Spinal cord (tissue), 10 donors: ENCODE data around the gene AGRN. TPM values are rescaled to one million over a fixed set of nuclear protein-coding genes. Genes with fewer than 3 reads are reported as not detected.
A peak's percentile ranks its signal among the peaks of the same experiment; 100 is the strongest.
"Not testable (repeated sequence)": the region's sequence is repeated elsewhere in the genome, so short reads cannot be mapped to it uniquely, and the experiment has no call there.

Source experiments
- DNase-seq, 6 donors: peaks; one replicate each; pipeline versions ENCODE4 v3.0.0 to v3.0.0-alpha.2; 2013 to 2015; ENCODE audit warnings: low spot score in 6 of 6, low read depth in 4 of 6
- H3K27ac ChIP-seq: one replicate; pipeline ENCODE4 v1.5.1; 2013; ENCODE audit warnings: low read depth, low read length, control low read depth
- H3K27me3 ChIP-seq: one replicate; pipeline ENCODE4 v1.6.1; 2013; ENCODE audit warnings: low read length; ENCODE audit not compliant: control insufficient read depth, insufficient read depth
- H3K36me3 ChIP-seq: one replicate; pipeline ENCODE4 v1.6.1; 2013; ENCODE audit warnings: low read length; ENCODE audit not compliant: control insufficient read depth, insufficient read depth
- H3K4me1 ChIP-seq: one replicate; pipeline ENCODE4 v1.6.1; 2013; ENCODE audit warnings: low read length; ENCODE audit not compliant: control insufficient read depth, insufficient read depth
- H3K4me3 ChIP-seq: one replicate; pipeline ENCODE4 v1.5.1; 2013; ENCODE audit warnings: low read depth, low read length, control low read depth
- H3K9me3 ChIP-seq: one replicate; pipeline ENCODE4 v1.6.1; 2013; ENCODE audit warnings: low read length; ENCODE audit not compliant: control insufficient read depth, insufficient read depth
- WGBS: methylation state at CpG from one replicate; pipeline ENCODE4 v1.1.5; 2013; ENCODE audit warnings: missing lambda C conversion rate; ENCODE audit not compliant: insufficient coverage; 5-methylcytosine and 5-hydroxymethylcytosine counted together
- polyA plus RNA-seq, 2 donors: library from polyadenylated mRNA; unstranded; fragments of 120-200 nt; gene quantifications; one replicate each; pipeline ENCODE4 v1.2.1, GENCODE V29; 2013; ENCODE audit not compliant: insufficient read length in 2 of 2
- total RNA-seq, 2 donors: library from RNA; depleted of rRNA in 1 of 2; stranded (reverse); fragments of 120-200 nt in 1 of 2; fragments of >200 nt in 1 of 2; gene quantifications; one replicate each; pipeline versions ENCODE4 v1.2.3 to v1.2.4, GENCODE V29; 2013 to 2014
- donor health status: healthy.

Gene AGRN
- total and polyA plus RNA-seq, 4 donors = 62.8 to 280 (median 175) TPM

DNA sequence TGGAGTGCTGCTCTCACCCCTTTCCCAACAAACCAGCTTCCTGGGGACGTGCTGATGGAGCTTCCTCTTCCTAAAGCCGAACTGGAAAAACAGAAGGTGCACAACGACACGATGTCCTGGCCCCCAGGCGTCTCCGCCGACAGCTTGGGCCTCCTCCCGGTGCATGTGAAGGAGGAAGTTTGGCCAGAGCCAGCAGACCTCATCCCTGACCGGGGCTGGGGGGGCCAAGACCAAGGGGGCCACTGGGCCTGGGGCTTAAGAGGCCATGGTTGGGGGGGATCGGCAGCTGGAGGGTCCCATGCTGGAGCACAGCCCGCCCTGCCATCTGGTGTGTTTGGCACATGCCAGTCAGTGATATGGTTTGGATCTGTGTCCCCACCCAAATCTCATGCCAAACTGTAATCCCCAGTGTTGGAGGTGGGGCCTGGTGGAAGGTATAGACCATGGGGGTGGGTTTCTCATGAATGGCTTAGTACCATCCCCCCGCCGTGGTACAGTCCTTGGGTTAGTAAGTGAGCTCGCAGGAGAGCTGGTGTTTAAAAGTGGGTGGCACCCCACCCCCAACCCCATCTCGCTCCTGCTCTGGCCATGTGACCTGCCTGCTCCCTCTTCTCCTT lies 26.4 kb upstream of the AGRN start:
- H3K4me1 ChIP-seq = peaks cover 26% of the 10 kb centered on the region
- H3K9me3 ChIP-seq = no peaks in the 10 kb centered on the region
- 91% methylated on average over 5 of the region's 15 CpGs for WGBS
- H3K27ac ChIP-seq = no peak overlapping the region
- DNase-seq = no peak
- peaks cover 3% of the 10 kb centered on the region for H3K27me3 ChIP-seq
- no peak overlapping the region for H3K4me3 ChIP-seq
- H3K36me3 ChIP-seq = peaks cover 22% of the 10 kb centered on the region

DNA sequence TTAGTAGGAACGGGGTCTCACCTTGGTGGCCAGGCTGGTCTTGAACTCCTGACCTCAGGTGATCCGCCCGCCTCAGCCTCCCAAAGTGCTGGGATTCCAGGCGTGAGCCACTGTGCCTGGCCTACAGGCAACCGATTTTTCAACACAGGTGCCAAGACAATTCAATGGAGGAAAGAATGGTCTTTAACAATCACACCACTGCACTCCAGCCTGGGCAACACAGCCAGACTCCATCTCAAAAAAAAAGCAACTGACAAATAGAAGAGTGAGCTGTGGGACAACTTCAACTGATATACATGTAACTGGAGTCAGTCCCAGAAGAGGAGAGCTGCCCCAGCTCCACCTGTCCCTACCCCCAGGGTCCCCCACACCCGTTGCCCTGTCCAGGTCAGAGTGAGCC lies 25.4 kb upstream of the AGRN start:
- peaks cover 22% of the 10 kb centered on the region for H3K36me3 ChIP-seq
- H3K27ac ChIP-seq, H3K27me3 ChIP-seq, H3K4me3 ChIP-seq, DNase-seq, H3K9me3 ChIP-seq: not testable (repeated sequence)
- H3K4me1 ChIP-seq = peaks cover 29% of the 10 kb centered on the region
- WGBS = 80% methylated on average over 6 of the region's 6 CpGs

DNA sequence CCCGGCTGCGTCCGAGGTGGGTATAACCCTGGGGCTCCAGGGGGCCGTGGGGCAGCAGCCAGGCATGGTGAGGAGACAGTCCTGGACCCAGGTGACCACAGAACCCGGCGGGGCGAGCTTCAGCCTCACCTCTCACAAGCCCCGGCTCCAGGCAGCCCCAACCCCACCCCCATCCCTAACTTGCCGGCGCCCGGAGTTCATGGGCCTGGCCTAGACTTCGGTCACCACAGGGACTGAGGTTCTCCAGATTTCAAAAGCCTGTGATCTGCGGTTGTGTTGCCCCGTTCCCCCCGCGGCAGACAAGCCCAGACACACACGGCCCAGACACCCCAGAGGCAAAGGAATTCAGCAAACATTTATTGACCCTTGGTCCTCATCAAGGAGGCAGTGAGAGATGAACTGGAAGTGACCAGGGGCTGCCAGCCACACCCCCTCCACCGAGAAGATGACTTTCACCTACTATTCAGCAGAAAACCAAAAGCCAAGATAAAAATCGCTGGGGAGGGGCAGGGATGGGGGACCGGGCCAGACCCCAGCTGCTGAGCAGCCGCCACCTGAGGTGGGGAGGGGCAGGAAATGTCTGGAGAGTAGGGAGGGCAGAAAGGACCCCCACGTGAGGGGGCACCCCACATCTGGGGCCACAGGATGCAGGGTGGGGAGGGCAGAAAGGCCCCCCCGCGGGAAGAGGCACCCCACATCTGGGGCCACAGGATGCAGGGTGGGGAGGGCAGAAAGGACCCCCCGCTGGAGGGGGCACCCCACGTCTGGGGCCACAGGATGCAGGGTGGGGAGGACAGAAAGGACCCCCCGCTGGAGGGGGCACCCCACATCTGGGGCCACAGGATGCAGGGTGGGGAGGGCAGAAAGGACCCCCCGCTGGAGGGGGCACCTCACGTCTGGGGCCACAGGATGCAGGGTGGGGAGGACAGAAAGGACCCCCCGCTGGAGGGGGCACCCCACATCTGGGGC lies 24.0 kb upstream of the AGRN start:
- 40% methylated on average over 20 of the region's 30 CpGs for WGBS
- peaks cover 22% of the 10 kb centered on the region for H3K36me3 ChIP-seq
- H3K27ac ChIP-seq = no peak overlapping the region
- H3K27me3 ChIP-seq = peaks cover 3% of the 10 kb centered on the region
- H3K4me3 ChIP-seq = no peak overlapping the region
- DNase-seq = no peak
- no peaks in the 10 kb centered on the region for H3K9me3 ChIP-seq
- peaks cover 36% of the 10 kb centered on the region for H3K4me1 ChIP-seq

DNA sequence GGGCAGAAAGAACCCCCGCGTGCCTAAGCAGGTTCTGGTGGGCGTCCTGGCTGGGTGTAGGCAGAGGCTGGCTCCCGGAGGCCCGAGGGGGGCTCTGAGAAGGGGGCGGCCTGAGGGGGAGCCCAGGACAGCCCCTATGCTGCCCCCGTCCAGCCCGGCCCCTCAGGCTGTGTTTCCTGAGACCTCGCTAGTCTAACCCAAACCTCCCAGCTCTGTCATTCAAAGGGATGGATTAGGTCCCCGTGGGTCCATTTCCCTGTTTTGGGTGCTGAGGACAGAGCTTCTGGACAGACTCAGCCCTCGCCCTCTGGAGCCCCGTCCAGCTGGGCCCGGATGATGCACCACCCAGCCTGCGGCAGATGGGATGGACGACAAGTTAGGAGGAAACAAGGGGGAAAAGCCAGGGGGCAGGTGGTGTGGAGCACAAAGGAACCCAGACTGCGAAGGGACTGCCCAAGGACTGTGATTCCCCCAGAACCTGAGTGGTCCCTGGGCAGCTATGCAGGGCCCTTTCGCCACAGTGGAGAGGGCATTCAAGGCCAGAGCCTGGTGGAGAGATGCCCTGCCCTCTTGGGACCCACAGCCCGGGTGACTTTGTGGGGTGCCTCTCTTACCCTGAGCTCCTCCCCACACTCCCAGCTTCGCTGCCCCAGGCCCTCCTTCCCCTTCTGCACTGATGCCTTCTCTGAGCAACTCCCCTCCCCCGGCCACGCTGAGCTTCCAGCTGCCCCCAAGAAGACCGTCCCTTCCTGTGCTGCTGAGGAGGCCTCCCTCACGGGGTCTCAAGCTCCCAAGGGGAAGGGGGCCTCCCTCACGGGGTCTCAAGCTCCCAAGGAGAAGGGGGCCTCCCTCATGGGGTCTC lies 22.8 kb upstream of the AGRN start:
- Histone ChIP-seq H3K27ac (no peak overlapping the region), H3K9me3 (no peaks in the 10 kb centered on the region), H3K4me3 (peak overlapping the region; percentile 5), H3K36me3 (peaks cover 22% of the 10 kb centered on the region), H3K4me1 (peaks cover 44% of the 10 kb centered on the region), H3K27me3 (peaks cover 3% of the 10 kb centered on the region)
- DNase-seq = no peak
- 58% methylated on average over 24 of the region's 24 CpGs for WGBS

DNA sequence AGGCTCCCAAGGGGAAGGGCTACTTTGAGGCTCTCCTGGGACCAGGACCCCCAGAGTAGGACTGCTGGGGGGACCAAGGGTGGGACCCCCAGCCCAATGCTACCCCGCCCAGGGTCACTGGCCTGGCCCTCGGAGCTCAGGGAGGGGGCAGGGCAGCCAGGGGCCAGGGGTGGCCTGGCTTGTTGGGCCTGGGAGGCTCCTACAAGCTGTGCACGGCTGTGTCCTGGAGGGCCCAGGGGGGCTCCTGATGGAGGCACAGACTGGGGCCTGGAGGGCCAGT lies 22.3 kb upstream of the AGRN start:
- DNase-seq = no peak
- peaks cover 22% of the 10 kb centered on the region for H3K36me3 ChIP-seq
- H3K9me3 ChIP-seq = no peaks in the 10 kb centered on the region
- no peak overlapping the region for H3K27ac ChIP-seq
- peak overlapping the region; percentile 5 for H3K4me3 ChIP-seq
- 55% methylated on average over 3 of the region's 3 CpGs for WGBS
- H3K27me3 ChIP-seq = peaks cover 3% of the 10 kb centered on the region
- H3K4me1 ChIP-seq = peaks cover 48% of the 10 kb centered on the region

DNA sequence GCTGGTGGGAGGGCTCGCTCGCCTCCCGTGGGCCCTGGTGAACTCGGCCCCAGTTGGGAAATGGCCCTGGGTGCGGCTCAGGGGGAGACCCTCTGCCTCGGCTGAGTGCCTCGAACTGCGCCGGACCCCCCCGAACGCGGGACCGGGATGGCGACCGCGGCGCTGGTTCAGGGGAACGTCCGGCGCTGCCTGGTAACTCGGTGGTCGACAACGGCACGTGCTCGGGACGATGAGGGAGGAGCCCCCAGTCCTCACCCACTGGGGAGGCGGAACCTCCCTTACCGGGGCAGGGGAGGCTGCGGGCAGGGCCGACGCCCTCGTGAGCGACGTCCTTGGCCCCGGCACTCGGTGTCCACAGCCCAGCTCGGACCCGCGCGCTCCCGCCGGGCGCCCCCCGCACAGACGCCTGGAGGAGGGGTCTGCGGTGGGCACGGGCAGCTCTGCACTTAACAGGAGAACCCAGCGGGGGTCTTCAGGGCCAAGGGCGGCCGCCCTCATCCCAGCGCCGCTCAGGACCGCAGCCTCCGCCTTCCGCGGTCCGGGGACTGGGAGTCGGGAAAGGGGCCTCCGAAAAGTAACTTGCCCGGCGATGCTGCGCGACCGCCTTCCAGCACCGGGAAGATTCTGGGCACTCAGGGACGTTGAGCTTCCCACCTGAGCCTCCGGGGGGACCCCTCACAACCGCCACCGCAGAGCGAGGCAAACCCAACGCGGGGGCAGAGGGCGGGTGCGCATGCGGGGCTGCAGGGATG lies 21.8 kb upstream of the AGRN start:
- H3K9me3 ChIP-seq = no peaks in the 10 kb centered on the region
- DNase-seq = peak in 2 of 6 donors; percentile 80 to 84
- WGBS = 9% methylated on average over 72 of the region's 75 CpGs
- peaks cover 27% of the 10 kb centered on the region for H3K36me3 ChIP-seq
- peak overlapping the region; percentile 32 for H3K4me3 ChIP-seq
- H3K27ac ChIP-seq = no peak overlapping the region
- H3K4me1 ChIP-seq = peaks cover 48% of the 10 kb centered on the region
- H3K27me3 ChIP-seq = peaks cover 3% of the 10 kb centered on the region

DNA sequence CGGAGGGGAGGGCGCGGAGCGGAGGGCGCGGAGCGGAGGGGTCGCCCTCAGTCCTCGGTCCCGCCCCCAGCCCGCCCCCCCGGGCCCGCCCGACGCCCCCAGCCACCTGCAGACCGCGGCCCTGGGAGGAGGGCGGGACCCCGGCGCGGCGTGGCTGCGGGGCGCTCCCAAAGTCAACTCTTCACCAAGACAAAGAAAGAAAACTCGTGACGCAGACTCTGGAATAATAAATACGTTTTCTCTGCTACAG lies 21.2 kb upstream of the AGRN start:
- DNase-seq = peak in 1 of 6 donors; percentile 73
- 0% methylated on average over 12 of the region's 27 CpGs for WGBS
- Histone ChIP-seq H3K4me3 (peak overlapping the region; percentile 32), H3K9me3 (no peaks in the 10 kb centered on the region), H3K4me1 (peaks cover 48% of the 10 kb centered on the region), H3K27me3 (peaks cover 3% of the 10 kb centered on the region), H3K36me3 (peaks cover 29% of the 10 kb centered on the region), H3K27ac (no peak overlapping the region)

DNA sequence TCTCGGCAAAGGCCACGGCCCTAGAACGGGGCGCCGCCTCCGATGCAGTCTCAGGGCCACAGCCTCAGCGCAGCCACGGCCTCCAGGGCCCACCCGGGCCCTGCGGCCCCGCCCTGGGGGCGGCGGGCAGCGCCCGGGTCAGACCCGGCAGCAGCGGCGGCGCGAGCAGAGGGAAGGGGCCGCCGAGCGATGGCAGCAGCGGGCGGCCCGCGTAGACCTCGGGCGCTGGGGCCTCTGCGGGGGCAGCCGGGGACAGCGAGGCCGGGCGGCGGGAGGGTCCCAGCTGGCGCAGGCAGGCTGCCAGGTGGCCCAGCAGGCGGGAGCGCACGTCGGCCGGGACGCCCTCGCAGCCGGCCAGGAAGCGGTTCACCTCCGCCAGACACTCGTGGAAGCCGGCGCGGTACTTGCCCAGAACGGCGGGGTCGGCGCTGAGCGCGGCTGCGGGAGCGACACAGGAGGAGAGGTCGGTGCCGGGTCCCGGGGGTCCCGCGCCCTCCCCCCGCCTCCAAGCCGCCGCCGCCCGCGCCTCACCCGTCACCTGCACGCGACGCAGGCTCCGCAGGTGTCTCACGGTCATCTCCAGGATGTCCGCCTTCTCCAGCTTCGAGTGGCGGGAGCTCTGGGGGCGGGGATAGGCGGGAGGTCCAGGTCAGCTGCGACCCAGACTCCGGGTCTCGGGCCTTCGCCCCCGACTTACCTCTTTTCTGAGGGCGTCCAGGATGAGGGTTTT lies 20.8 kb upstream of the AGRN start:
- no peaks in the 10 kb centered on the region for H3K9me3 ChIP-seq
- H3K27ac ChIP-seq = peak overlapping the region; percentile 69
- peaks cover 3% of the 10 kb centered on the region for H3K27me3 ChIP-seq
- peaks cover 52% of the 10 kb centered on the region for H3K4me1 ChIP-seq
- H3K4me3 ChIP-seq = peak overlapping the region; percentile 52
- peak in 2 of 6 donors; percentile 45 to 70 for DNase-seq
- under 1% methylated on average over 86 of the region's 86 CpGs for WGBS
- H3K36me3 ChIP-seq = peaks cover 34% of the 10 kb centered on the region
